Hematopoietic multipotent progenitor cell treated with erythropoietin and hydrocortisone succinate and interleukin-3 and kit ligand, for 17 days (in vitro differentiated cells): ENCODE data around the gene MARVELD1.

Experiments used
- DNase-seq: peaks from one replicate; pipeline ENCODE4 v3.0.0-alpha.2; 2015; ENCODE audit warnings: low spot score

Gene MARVELD1

DNA sequence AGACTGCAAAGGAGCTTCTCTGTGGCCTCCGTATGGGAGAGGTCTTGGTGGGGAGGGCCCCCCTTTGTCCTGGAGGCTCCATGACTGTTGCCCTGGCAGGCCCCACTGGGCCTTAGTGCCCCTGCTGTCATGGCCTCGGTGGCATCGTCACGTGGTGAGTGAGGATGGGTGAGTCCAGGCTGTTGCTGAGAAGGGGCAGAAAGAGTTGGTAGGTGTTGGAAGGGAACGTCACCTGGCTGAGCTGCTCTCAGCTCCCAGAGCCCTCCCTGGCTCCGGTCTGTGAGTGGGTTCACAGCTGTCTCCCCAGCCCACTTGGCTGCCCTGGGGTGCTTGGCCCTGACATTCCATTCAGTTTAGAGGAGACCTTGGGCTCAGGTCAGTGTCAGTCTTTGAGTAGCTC lies 42.2 kb downstream of the MARVELD1 start:
- no peak for DNase-seq

DNA sequence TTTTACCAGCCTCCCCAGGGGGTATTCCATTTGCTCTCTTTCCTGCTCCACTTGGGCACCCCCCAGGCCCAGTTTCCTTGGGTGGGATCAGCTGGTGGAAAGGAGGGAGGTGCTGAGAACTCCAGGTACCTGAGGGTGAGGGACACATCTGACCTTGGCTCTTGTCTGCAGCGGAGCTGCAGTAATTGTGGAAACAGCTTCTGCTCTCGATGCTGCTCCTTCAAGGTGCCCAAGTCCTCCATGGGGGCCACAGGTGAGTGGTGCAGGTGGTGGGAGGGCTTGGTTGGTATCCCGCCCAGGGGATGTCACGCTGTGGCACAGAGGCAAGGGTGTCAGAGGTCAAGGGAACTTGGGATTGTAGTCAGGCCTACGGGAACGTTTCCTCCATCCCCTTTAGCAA lies 43.9 kb downstream of the MARVELD1 start:
- no peak for DNase-seq

DNA sequence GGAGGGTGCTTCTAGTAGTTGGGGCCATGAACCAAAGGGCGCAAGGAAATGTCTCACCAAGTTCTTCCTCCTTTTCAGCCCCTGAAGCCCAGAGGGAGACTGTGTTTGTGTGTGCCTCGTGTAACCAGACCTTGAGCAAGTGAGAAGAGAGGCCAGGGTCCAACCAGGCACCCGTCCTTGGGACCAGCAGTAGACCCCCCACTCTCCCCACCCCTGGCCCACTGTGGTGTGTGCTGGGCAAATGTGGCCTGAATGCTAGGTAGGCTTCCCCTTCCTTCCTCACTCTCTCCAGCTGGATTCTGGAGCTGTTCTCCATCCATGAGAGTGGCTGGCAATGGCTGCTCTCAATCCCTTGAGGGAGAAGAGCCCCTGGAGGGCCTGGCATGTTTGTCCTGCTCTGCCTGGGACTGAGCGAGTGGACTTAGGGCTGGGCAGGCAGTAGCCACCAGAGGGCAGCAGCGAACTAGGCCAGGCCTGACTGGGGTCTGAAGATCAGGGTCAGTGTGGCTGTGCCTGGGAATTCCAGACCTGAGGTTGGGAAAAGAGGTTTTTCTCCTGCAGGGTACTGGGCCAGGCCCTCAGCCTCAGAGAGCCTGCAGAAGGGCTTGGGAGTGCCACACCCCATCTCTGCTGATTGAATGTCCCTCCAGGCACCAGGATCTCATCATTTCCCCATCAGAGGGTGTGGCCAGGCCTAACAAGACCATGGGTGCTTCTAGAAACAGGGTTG lies 45.8 kb downstream of the MARVELD1 start:
- DNase-seq = peak; percentile 76

DNA sequence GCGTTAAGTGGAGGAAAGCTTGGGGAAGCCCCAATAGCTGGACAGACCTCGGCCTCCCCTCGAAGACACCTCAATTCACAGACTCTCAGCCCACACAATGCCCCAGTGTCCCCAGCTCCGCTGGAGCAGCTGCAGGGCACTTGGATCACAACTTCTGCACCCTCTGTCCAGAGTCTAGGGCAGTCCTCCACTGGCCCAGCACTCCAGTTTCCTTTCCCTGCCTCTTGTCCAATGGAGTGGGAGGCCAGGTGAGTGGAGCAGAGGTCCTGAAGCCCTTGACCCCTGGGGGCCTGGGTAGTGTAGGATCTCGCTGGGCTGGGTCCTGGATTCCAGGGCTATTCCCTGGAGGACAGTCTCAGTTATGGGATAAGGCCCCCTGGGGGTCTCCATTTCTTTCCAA lies 46.4 kb downstream of the MARVELD1 start:
- no peak for DNase-seq

DNA sequence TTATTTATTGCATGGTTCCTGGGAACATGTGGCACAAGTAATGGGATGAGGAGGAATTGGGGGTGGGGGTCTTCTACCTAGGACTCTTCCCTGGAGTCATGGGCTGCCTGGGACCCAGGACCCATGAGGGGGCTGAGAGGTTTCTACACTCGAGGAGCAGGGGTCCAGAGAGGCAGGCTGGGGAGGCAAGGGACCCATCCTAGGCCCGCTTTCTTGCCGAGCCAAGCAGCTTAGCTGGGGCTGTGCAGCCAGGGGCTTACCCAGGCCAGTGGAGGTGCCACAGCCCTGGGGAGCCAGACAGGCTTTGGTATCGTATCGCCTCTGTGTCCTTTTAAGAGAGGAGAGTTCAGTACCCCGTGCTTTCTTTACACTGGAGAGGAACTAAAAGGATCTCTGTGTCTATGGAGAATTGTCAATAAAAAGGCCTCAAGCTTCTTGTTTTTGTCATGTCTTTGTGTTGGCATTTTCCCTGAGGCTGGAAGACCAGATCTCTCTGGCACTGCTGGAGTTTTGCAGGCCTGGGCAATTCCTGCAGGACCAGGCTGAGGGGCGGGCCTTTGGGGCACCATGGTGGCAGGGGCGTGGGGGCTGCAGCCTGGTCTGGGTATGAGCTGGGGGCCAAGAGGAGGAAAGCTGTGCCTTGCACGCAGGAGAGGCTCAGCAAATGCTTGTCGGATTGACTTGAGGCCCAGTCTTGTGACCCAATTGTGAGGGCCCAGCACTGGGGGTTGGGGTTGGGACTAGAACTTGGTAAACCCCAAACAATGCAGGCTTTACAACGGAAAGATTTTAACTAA lies 47.1 kb downstream of the MARVELD1 start:
- DNase-seq = no peak

DNA sequence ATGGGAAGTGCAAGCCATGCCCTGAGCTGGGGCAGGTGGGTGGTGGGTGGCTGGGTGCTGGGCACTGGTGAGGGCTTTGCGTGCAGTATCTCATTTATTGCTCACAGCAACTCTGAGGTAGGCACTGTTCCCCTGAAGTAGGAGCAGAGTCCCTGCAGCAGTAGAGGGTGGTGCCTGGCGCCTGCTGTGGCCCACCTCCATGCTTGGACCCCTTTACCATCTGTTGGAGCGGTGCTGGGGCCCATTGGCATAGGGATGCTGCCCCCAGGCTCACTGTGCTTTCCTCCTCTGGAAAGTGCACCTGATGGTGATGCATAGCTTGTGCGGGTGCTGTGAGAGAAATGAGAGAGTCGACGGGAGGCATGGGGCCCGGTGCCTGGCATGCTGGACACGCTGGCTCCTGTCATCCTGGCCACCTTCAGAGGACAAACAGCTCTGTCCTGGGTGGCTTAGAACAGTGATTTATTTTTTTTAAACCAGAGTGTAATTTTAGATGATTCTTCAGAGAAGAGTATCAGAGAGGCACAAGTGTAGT lies 47.9 kb downstream of the MARVELD1 start:
- DNase-seq = no peak

DNA sequence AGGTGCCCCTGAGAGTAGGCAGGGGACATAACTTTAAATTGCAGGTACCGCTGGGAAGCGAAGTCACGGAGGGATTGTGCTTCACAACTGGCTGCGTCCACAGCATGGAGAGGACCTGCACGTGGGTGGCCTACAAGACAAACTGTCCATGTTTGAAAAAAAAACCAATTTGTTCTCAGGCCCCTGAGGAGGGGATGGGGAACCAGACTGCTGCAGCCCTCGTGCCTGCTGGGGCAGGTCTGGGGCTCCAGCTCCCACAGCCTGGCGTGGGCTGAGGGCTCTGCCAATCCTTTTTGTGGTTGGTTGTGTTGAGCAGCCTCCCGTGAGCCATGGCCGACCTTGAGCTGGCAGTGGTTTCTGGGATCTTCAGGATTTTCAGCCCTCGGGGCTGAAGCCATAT lies 48.5 kb downstream of the MARVELD1 start:
- DNase-seq = no peak

DNA sequence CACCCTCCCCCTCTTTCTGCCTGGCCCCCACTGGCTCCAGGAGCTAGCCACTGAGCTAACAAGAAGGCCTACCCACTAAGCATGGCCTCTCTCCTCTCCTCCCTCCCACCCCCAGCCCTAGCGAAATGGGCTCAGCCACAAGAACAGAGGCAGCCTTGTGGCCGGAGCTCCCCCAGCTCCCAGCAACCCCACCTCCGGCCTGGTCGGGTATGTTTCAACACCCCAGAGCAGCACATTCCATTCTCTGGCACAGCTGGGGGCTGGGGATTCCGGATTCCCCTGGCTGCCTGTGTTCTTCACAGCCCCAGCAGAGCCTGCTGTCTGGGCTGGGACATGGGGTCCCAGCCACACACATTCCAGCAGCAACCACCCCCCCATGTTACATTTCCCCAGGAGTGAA lies 49.3 kb downstream of the MARVELD1 start:
- DNase-seq = no peak

DNA sequence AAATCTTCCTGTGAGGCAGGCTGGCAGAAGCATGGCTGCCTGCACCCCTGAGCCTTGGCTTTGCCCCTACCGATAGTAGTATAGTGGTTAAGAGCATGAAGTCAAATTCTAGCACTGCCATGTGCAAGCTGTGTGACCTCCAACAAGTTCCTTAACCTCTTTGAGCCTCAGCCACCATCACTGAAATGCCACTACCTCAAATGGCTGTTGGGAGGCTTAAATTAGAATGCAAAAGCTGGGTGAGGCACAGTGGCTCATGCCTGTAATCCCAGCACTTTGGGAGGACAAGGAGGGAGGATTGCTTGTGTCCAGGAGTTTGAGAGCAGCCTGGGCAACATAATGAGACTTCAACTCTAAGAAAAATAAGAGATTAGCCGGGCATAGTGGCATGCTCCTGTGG lies 49.9 kb downstream of the MARVELD1 start:
- DNase-seq = no peak

DNA sequence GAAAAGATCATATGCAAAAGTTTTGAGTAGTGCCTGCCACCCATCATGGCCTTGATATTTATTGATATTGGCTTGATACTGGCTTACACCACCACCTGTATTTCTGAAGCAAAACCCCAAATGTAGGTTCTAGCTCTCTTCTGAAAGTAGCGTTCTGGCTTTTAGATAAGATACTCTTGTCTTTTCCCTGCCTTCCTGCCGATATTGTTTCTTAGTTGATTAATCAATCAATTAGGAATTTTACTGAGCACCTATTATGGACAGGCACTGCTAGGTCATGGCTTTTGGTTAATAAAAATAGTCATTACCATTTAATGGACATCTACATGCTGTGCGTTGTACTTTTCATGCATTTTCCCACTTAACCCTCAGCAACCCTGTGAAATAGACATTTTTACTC lies 50.4 kb downstream of the MARVELD1 start:
- DNase-seq = no peak

DNA sequence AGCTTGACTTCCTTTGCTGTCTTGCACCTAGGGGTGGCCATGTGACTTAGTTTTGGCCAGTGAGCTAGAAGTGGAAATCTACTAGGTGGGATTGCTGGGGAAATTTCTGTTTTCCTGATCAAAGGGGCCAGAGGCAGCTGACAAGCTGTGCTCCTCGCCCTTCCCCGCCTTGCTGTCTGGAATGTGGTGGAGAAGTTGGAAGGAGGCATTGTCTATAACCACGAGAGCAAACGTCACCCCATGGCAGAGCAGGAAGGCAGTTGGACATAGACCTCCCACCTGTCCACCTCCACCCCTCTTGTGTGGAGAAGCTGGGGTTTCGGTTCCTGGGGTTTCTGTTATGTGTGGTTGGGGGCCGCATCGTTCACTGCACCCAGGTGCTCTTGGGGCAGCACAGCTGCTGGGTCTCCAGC lies 51.0 kb downstream of the MARVELD1 start:
- DNase-seq = no peak

DNA sequence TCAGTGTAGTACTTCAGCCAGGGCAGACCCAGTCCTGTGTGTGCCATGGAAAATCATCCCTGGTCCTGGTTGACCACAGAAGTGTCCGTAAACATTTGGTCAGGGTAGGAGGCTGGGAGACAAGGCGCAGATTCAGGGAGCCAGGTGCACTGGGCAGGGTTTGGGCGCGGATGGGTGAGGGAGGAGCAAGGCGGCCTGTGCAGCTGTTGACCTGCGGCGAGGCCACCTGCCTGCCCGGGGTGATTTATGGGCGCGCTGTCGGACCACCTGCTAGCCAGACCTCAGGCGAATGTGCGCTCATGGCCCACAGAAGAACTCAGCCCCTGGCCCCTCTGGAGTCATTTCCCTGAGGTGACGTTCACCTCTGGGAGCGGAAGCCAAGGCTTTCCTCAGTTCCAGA lies 51.7 kb downstream of the MARVELD1 start:
- no peak for DNase-seq

DNA sequence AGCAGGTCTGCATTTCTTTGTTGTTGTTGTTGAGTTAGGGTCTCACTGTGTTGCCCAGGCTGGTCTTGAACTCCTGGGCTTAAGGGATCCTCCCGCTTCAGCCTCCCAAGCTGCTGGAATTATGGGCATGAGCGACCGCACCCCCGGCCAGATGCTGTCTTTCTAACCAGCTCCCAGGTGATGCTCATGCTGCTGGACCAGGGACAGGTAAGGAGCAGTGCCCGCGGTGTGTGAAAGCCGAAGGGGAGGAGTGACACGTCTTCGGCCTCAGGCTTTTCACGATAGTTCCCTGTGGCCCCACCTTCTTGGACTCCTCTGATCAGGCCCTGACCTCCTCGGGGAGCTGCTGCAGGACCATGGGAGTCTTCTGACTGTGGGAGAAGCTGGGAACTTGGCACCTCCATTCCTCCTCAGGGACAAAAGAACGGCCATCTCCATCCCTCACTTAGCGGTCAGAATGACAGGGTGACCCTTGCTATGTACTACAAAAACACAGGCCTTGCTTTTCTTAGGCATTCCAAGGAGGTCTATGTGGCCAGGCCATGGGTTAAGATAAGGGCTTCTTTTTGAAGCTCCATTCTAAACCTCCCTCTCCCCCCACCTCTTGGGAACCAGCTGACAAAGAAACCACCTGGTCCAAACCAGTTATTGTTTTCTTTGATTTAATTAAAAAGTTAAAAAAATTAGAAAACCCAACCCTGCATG lies 52.7 kb downstream of the MARVELD1 start:
- DNase-seq = no peak

DNA sequence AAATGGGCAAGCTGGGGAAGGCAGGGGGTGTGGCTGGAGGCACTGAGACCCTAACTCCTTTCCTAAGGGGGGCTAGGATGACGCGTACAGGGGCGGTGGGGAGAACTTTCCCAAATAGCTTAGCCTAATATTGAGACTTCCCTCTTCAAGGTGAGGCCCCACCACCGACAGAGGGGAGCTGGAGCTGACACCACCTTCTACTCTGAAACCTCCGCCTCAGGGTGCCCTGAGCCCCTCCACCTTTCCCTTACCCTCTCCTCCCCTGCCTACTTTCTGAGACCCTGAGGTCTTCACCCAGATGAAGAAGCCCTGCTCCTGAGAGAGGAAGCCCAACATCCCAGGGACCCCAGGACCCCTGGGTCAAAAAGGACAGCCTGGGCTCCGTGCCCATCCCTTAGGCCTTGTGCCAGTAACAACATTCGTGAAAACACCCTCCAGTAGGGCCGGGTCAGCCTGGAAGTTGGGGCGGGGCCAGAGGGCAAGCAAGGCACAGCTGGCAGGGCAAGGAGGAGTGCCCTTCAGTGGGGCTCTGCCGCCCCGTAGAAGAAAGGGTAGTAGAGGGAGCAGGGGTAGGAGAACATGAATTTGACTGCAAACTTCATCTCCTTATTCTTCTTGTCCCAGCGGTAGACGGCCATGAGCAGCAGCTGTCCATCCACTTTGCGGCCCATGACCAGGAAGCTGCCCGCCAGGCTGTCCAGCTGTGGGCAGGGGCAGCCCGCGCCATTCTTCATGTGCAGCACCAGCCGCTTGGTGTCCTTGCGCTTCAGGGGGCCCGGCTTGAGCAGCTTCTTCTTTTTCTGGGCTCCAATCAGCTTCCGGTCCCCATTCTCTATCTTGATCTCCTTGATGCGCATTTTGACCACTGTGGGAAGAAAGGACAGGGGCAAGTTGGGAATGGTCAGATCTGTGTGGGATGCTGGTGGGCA lies 53.7 kb downstream of the MARVELD1 start:
- no peak for DNase-seq
